ENCODE measurements around the gene MARCHF5. TPM values are rescaled to one million over a fixed set of nuclear protein-coding genes. Genes with fewer than 3 reads are reported as not detected.

Gene MARCHF5
- total and polyA plus RNA-seq, 2 of the 4 experiments (the other 2 are of a cell fraction) = 14.9 to 30.0 TPM

DNA sequence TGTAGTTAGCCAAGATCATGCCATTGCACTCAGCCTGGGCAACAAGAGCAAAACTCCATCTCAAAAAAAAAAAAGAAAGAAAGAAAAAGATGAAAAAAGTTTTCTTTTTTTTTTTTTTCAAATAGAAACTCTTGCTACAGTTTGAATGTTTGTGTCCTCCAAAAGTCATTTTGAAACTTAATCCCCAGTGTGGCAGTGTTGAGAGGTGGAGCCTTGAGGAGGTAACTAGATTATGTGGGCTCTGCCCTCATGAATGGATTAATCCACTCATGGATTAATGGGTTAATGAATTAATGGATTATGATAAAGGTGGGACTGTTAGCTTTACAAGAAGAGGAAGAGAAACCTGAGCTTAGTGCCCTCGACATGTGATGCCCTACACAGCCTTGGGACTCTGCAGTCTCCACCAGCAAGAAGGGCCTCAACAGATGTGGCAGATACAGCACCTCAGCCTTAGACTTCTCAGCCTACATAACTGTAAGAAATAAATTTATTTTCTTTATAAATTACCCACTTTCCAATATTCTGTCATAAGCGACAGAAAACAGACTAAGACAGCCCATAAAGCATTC is 25.2 kb upstream of the MARCHF5 start:
- H4K5ac ChIP-seq (ENCODE audit: low read depth, low read length) = no peak overlapping the region
- no TSS peak for BruUV-seq (replicated peaks)
- H3K9me3 ChIP-seq (ENCODE audit: control insufficient read depth, insufficient read depth, low read length) = no peaks in the 10 kb centered on the region
- H2AFZ ChIP-seq (replicated peaks; ENCODE audit: low read length, poor library complexity) = no peak overlapping the region
- ChIA-PET CTCF (no interaction called here), POLR2A (ENCODE audit: unreplicated experiment) (no interaction called here)
- no peak overlapping the region for H3K27ac ChIP-seq (ENCODE audit: insufficient read depth, low read length)
- no peak overlapping the region for H3K9ac ChIP-seq (ENCODE audit: low read depth, low read length)
- DNase-seq (no peak), ATAC-seq (ENCODE audit: low read depth) (no peak)
- no peak overlapping the region for H4K91ac ChIP-seq (ENCODE audit: insufficient read depth, low read depth, low read length)
- no peak overlapping the region for H3K4me2 ChIP-seq (ENCODE audit: low read depth, low read length)
- no peak overlapping the region for H2BK5ac ChIP-seq (ENCODE audit: low read depth, low read length, poor library complexity, severe bottlenecking)
- dilution Hi-C loops (cut with HindIII; ENCODE audit: low sequenced_read_pairs, unreplicated experiment) = no loop called here
- H3K14ac ChIP-seq (replicated peaks; ENCODE audit: low read depth, low read length) = no peak overlapping the region
- no peak overlapping the region for H4K8ac ChIP-seq (ENCODE audit: low read depth in 2 of 2, low read length in 2 of 2)
- H4K20me1 ChIP-seq (ENCODE audit: insufficient read depth, low read length) = no peaks in the 10 kb centered on the region
- H2AK9ac ChIP-seq (replicated peaks; ENCODE audit: low read depth, low read length, poor library complexity) = no peak overlapping the region
- H3K4me3 ChIP-seq (ENCODE audit: insufficient read depth, low read depth, low read length) = no peak overlapping the region
- TF ChIP-seq RCOR1 (IDR thresholded peaks at IDR 0.05; ENCODE audit: insufficient replicate concordance, low read length) (no peak), RFX5 (IDR thresholded peaks at IDR 0.05; ENCODE audit: low read depth, low read length) (no peak), SMC3 (IDR thresholded peaks at IDR 0.05; ENCODE audit: low read depth, low read length) (no peak), RAD21 (IDR thresholded peaks at IDR 0.05; ENCODE audit: low read length) (no peak), NFE2L2 (IDR thresholded peaks at IDR 0.05; ENCODE audit: low read depth, low read length) (no peak), POLR2A (IDR thresholded peaks at IDR 0.05; ENCODE audit: low read depth, low read length) (no peak), CHD1 (IDR thresholded peaks at IDR 0.05; ENCODE audit: low read depth, low read length) (no peak), MXI1 (IDR thresholded peaks at IDR 0.05; ENCODE audit: borderline replicate concordance, low read depth, low read length) (no peak), MAFK (IDR thresholded peaks at IDR 0.05; ENCODE audit: low read depth, low read length) (no peak)
- TF ChIP-seq, protein P1, sequence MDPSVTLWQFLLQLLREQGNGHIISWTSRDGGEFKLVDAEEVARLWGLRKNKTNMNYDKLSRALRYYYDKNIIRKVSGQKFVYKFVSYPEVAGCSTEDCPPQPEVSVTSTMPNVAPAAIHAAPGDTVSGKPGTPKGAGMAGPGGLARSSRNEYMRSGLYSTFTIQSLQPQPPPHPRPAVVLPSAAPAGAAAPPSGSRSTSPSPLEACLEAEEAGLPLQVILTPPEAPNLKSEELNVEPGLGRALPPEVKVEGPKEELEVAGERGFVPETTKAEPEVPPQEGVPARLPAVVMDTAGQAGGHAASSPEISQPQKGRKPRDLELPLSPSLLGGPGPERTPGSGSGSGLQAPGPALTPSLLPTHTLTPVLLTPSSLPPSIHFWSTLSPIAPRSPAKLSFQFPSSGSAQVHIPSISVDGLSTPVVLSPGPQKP (IDR thresholded peaks at IDR 0.05; ENCODE audit: borderline replicate concordance, low read depth, low read length) = no peak
- TF ChIP-seq, protein P2, sequence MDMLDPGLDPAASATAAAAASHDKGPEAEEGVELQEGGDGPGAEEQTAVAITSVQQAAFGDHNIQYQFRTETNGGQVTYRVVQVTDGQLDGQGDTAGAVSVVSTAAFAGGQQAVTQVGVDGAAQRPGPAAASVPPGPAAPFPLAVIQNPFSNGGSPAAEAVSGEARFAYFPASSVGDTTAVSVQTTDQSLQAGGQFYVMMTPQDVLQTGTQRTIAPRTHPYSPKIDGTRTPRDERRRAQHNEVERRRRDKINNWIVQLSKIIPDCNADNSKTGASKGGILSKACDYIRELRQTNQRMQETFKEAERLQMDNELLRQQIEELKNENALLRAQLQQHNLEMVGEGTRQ (IDR thresholded peaks at IDR 0.05; ENCODE audit: low read depth, low read length) = no peak
- TF ChIP-seq, protein P3, sequence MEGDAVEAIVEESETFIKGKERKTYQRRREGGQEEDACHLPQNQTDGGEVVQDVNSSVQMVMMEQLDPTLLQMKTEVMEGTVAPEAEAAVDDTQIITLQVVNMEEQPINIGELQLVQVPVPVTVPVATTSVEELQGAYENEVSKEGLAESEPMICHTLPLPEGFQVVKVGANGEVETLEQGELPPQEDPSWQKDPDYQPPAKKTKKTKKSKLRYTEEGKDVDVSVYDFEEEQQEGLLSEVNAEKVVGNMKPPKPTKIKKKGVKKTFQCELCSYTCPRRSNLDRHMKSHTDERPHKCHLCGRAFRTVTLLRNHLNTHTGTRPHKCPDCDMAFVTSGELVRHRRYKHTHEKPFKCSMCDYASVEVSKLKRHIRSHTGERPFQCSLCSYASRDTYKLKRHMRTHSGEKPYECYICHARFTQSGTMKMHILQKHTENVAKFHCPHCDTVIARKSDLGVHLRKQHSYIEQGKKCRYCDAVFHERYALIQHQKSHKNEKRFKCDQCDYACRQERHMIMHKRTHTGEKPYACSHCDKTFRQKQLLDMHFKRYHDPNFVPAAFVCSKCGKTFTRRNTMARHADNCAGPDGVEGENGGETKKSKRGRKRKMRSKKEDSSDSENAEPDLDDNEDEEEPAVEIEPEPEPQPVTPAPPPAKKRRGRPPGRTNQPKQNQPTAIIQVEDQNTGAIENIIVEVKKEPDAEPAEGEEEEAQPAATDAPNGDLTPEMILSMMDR (conservative IDR thresholded peaks at IDR 0.05; ENCODE audit: low read depth, low read length) = no peak
- H3K23ac ChIP-seq (ENCODE audit: low read depth, low read length) = no peak overlapping the region
- H3K36me3 ChIP-seq (ENCODE audit: control insufficient read depth, insufficient read depth, low read length) = no peaks in the 10 kb centered on the region
- intact Hi-C loops (cut with micrococcal nuclease) = no loop called here
- no peak overlapping the region for H2BK120ac ChIP-seq (ENCODE audit: low read depth, low read length)
- no peaks in the 10 kb centered on the region for H3K79me1 ChIP-seq (ENCODE audit: low read depth in 1 of 2, low read length in 2 of 2)
- H2BK20ac ChIP-seq (ENCODE audit: low read depth, low read length) = no peak overlapping the region
- no peak overlapping the region for H2AK5ac ChIP-seq (ENCODE audit: low read depth, low read length)
- H3K4me1 ChIP-seq (ENCODE audit: control insufficient read depth, insufficient read depth, low read length) = no peaks in the 10 kb centered on the region
- H3K56ac ChIP-seq (ENCODE audit: extremely low read depth, insufficient read depth, low read length) = no peak overlapping the region
- no peak overlapping the region for H3K18ac ChIP-seq (ENCODE audit: low read depth, low read length)
- no peak overlapping the region for H3K4ac ChIP-seq (ENCODE audit: low read depth, low read length)
- H3K9me1 ChIP-seq (ENCODE audit: insufficient read depth, low read length) = no peaks in the 10 kb centered on the region
- WGBS, 2 experiments (ENCODE audit: extremely low coverage in 2 of 2, insufficient read length in 1 of 2) = no CpG with 5 or more reads among the region's 2 CpGs
- no peak overlapping the region for H2BK15ac ChIP-seq (ENCODE audit: low read depth, low read length)
- in situ Hi-C loops (cut with MboI; ENCODE audit: low sequenced_read_pairs) = no loop called here
- no peaks in the 10 kb centered on the region for H3K27me3 ChIP-seq (ENCODE audit: control insufficient read depth, insufficient read depth, low read length)
